Naive thymus-derived CD4-positive, alpha-beta T cell (primary cell): Measurements from ENCODE around the gene PRKN. TPM values are rescaled to one million over a fixed set of nuclear protein-coding genes. Genes with fewer than 3 reads are reported as not detected.

Experiments
- ATAC-seq: fragments of 150-1000 bp; cut with Tn5 transposase; 2 replicates; pipeline ENCODE4 v1.10.0; 2021; ENCODE audit warnings: mild to moderate bottlenecking, moderate library complexity
- CTCF ChIA-PET: fragments of 350-600 bp; sonication (Branson Sonifier 250); formaldehyde crosslinking; loops from one replicate; lab custom pipeline; 2021; ENCODE audit warnings: antibody characterized with exemption; lab: Charles Lee
- POLR2A ChIA-PET: fragments of 350-600 bp; sonication (Branson Sonifier 250); formaldehyde crosslinking; loops from one replicate; lab custom pipeline; 2021; ENCODE audit warnings: antibody characterized with exemption, inconsistent platforms; lab: Charles Lee
- DNase-seq, 9 donors: peaks; one replicate each; pipeline versions ENCODE4 v3.0.0 to v3.0.0-alpha.2; 2020 to 2022; ENCODE audit warnings: mixed read lengths in 1 of 9
- H3K27ac ChIP-seq: one replicate; pipeline ENCODE4 v1.7.0; 2013; ENCODE audit warnings: mild to moderate bottlenecking, low read depth, low read length, moderate library complexity
- H3K27me3 ChIP-seq, 2 donors: one replicate each; pipeline ENCODE4 v1.7.0; 2013; ENCODE audit warnings: low read length in 2 of 2, mild to moderate bottlenecking in 2 of 2, moderate library complexity in 2 of 2; ENCODE audit not compliant: control insufficient read depth in 2 of 2, insufficient read depth in 2 of 2
- H3K36me3 ChIP-seq, 3 experiments: 1 replicate in 2 of 3; 2 replicates in 1 of 3; pipeline ENCODE4 v1.7.0; 2013; ENCODE audit warnings: low read length in 3 of 3, mild to moderate bottlenecking in 3 of 3, moderate library complexity in 1 of 3; ENCODE audit not compliant: insufficient read depth in 3 of 3, control insufficient read depth in 2 of 3
- H3K4me1 ChIP-seq, 2 donors: one replicate each; pipeline ENCODE4 v1.7.0; 2013; ENCODE audit warnings: low read length in 2 of 2, mild to moderate bottlenecking in 2 of 2, moderate library complexity in 1 of 2; ENCODE audit not compliant: control insufficient read depth in 2 of 2, insufficient read depth in 2 of 2
- H3K4me3 ChIP-seq: 2 replicates; pipeline ENCODE4 v1.7.0; 2013; ENCODE audit warnings: mild to moderate bottlenecking, low read length
- H3K9me3 ChIP-seq, 3 experiments: 1 replicate in 2 of 3; 2 replicates in 1 of 3; pipeline ENCODE4 v1.7.0; 2013; ENCODE audit warnings: low read length in 3 of 3; ENCODE audit not compliant: control insufficient read depth in 2 of 3
- H3K27ac Mint-ChIP-seq, 9 donors: one replicate each; pipeline ENCODE4 v1.8.0; 2020 to 2022; ENCODE audit warnings: mixed read lengths in 9 of 9, mild to moderate bottlenecking in 8 of 9, moderate library complexity in 5 of 9, inconsistent platforms in 2 of 9
- H3K27me3 Mint-ChIP-seq, 5 donors: one replicate each; pipeline ENCODE4 v1.8.0; 2021 to 2022; ENCODE audit warnings: mixed read lengths in 5 of 5, mild to moderate bottlenecking in 1 of 5
- H3K36me3 Mint-ChIP-seq, 5 donors: one replicate each; pipeline ENCODE4 v1.8.0; 2020 to 2022; ENCODE audit warnings: mixed read lengths in 5 of 5, mild to moderate bottlenecking in 3 of 5, inconsistent platforms in 1 of 5
- H3K4me1 Mint-ChIP-seq, 7 donors: one replicate each; pipeline ENCODE4 v1.8.0; 2020 to 2022; ENCODE audit warnings: mixed read lengths in 7 of 7, mild to moderate bottlenecking in 3 of 7, inconsistent platforms in 1 of 7
- H3K4me3 Mint-ChIP-seq, 10 donors: one replicate each; pipeline ENCODE4 v1.8.0; 2020 to 2022; ENCODE audit warnings: mild to moderate bottlenecking in 10 of 10, mixed read lengths in 10 of 10, moderate library complexity in 6 of 10, inconsistent platforms in 2 of 10
- H3K9me3 Mint-ChIP-seq, 11 donors: one replicate each; pipeline ENCODE4 v1.8.0; 2020 to 2022; ENCODE audit warnings: mixed read lengths in 11 of 11, mild to moderate bottlenecking in 4 of 11, inconsistent platforms in 1 of 11, moderate library complexity in 1 of 11
- intact Hi-C, 2 donors: fragments of 100-400 bp; cut with micrococcal nuclease; formaldehyde crosslinking; loops; one replicate each; pipeline ENCODE4 v1.15.1; 2023
- polyA plus RNA-seq, 2 donors: library from polyadenylated mRNA; unstranded; fragments of 300-500 nt; fragmentation: Illumina TruSeq; gene quantifications; one replicate each; pipeline ENCODE4 v1.2.3, GENCODE V29; 2021
- total RNA-seq, 6 experiments: library from RNA in 5 of 6; stranded (reverse) in 5 of 6; gene quantifications; 1 replicate in 5 of 6; 2 replicates in 1 of 6; pipeline ENCODE4 v1.2.3 and lab custom pipeline; 2021 to 2026

PRKN gene
- total and polyA plus RNA-seq, 7 experiments from 2014 or later: 0.44 to 10.3 (median 8.1) TPM

DNA sequence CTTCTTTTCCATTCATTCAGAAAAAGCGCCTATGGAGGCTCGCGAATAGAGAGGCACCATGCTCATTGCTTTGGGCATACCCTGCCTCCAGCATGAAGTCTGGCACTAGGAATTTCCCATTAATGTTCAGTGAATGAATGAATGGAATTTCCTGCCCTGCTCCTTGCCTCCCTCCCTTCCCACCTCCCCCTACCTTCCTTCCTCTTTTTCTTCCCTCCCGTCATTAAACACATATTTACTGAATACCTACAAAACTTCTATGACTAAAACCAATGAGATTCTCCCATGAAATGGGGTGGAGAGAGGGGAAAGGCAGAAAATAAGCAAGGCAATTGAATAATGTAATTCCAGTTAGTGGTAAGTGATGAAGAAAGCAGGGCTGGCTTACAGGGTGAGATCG, 1239.9 kb downstream of the PRKN start:
- Mint-ChIP-seq H3K9me3 (peaks cover 0 to 4% (median 0%) of the 10 kb centered on the region in 11 donors), H3K4me1 (no peaks in the 10 kb centered on the region), H3K27me3 (peaks cover 0 to 7% (median 4%) of the 10 kb centered on the region in 5 donors), H3K4me3 (no peak overlapping the region), H3K27ac (no peak overlapping the region), H3K36me3 (no peaks in the 10 kb centered on the region)
- Histone ChIP-seq H3K4me3 (no peak overlapping the region), H3K9me3 (no peaks in the 10 kb centered on the region), H3K4me1 (no peaks in the 10 kb centered on the region), H3K27me3 (no peaks in the 10 kb centered on the region), H3K27ac (no peak overlapping the region), H3K36me3 (no peaks in the 10 kb centered on the region)
- CTCF ChIA-PET: no interaction called here
- POLR2A ChIA-PET: no interaction called here
- ATAC-seq (no peak), DNase-seq (no peak)
- intact Hi-C loops: no loop called here

GRCh38 chr6:161487217-161487531, 1240.4 kb downstream of the PRKN start:
- no peaks in the 10 kb centered on the region for H3K36me3 ChIP-seq
- no peak overlapping the region for H3K27ac ChIP-seq
- no peaks in the 10 kb centered on the region for H3K4me1 ChIP-seq
- H3K27me3 Mint-ChIP-seq: peaks cover 0 to 7% (median 4%) of the 10 kb centered on the region in 5 donors
- H3K4me1 Mint-ChIP-seq: no peaks in the 10 kb centered on the region
- no peaks in the 10 kb centered on the region for H3K36me3 Mint-ChIP-seq
- DNase-seq (no peak), ATAC-seq (no peak)
- H3K9me3 Mint-ChIP-seq: peaks cover 0 to 2% (median 0%) of the 10 kb centered on the region in 11 donors
- H3K4me3 Mint-ChIP-seq: no peak overlapping the region
- no peaks in the 10 kb centered on the region for H3K9me3 ChIP-seq
- H3K27me3 ChIP-seq: no peaks in the 10 kb centered on the region
- no peak overlapping the region for H3K27ac Mint-ChIP-seq
- intact Hi-C loops: no loop called here
- no peak overlapping the region for H3K4me3 ChIP-seq
- ChIA-PET POLR2A (no interaction called here), CTCF (no interaction called here)

DNA sequence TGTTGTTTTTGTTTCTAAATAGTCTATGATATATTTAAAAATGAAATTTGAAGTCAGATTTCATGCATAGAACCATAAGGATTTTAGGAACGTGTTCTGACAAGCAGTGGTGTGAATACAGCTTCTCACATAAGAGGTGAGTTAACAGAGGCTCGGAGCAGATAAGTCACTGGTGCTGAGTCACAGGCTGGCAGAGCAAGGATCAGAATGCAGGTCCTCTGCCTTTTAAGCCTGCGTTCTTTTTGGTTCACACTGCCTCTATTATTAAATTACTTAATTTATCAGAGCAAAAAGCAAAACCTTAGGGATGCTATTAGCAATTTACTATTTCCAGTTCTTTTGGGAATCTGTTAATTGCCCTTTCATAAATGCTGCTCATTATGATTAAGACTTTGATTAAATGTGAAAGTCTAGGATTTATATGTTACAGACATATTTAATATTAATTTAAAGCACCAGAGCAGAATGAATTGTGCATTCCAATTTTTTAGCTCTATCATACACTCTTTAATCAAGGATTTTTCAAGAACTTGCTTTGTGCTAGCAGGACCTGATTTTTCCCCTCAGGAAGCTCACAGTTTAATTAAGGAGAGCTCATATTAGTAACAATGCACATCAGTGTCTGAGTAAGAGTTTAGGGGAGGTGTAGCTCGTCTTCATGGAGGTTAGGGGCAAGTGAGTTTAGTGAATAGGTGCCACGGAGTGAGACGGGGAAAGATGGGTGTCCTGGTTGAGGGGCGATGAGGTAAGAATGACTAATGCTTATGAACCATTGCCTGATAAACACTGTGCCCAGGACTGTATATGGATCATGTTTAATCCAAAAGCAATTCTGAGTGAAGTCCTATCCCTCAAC, 1241.0 kb downstream of the PRKN start:
- DNase-seq: no peak
- ATAC-seq: no peak
- H3K27me3 Mint-ChIP-seq: peaks cover 0 to 7% (median 4%) of the 10 kb centered on the region in 5 donors
- CTCF ChIA-PET: no interaction called here
- H3K4me1 Mint-ChIP-seq: no peaks in the 10 kb centered on the region
- no peak overlapping the region for H3K4me3 Mint-ChIP-seq
- peaks cover 0 to 2% (median 0%) of the 10 kb centered on the region in 11 donors for H3K9me3 Mint-ChIP-seq
- H3K36me3 Mint-ChIP-seq: no peaks in the 10 kb centered on the region
- H3K4me1 ChIP-seq: no peaks in the 10 kb centered on the region
- H3K4me3 ChIP-seq: no peak overlapping the region
- no peaks in the 10 kb centered on the region for H3K9me3 ChIP-seq
- no peaks in the 10 kb centered on the region for H3K36me3 ChIP-seq
- H3K27ac ChIP-seq: no peak overlapping the region
- intact Hi-C loops: no loop called here
- POLR2A ChIA-PET: no interaction called here
- H3K27me3 ChIP-seq: no peaks in the 10 kb centered on the region
- H3K27ac Mint-ChIP-seq: no peak overlapping the region

DNA sequence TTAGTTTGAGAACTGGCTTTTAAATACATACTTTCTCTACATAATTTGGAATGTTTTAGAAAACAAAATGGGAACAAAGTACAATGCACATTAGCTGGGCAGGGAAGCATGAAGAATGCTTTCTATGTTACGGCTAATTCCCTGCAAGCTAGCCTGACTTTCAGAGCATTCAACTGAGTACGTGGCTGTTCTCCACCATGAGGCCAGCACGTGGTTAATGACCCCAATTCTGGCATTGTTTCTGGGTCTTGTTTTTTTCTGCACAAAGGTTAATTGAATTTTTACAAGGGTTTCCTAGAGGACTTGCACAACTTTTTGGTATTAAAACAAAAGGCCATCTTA, 1245.1 kb downstream of the PRKN start:
- H3K27ac Mint-ChIP-seq: no peak overlapping the region
- Histone ChIP-seq H3K4me3 (no peak overlapping the region), H3K9me3 (no peaks in the 10 kb centered on the region), H3K36me3 (no peaks in the 10 kb centered on the region), H3K27ac (no peak overlapping the region), H3K4me1 (no peaks in the 10 kb centered on the region), H3K27me3 (no peaks in the 10 kb centered on the region)
- ChIA-PET CTCF (interaction anchor here (0.6 kb wide), 1 partner anchor 685 kb away, joined by 7 read pairs; no protein-coding TSS in a partner anchor), POLR2A (interaction anchor here (0.8 kb wide), 1 partner anchor 13 kb away, joined by 3 read pairs; no protein-coding TSS in a partner anchor)
- DNase-seq (no peak), ATAC-seq (no peak)
- peaks cover 0 to 6% (median 0%) of the 10 kb centered on the region in 5 donors for H3K27me3 Mint-ChIP-seq
- no peaks in the 10 kb centered on the region for H3K4me1 Mint-ChIP-seq
- H3K4me3 Mint-ChIP-seq: no peak overlapping the region
- no peaks in the 10 kb centered on the region for H3K9me3 Mint-ChIP-seq
- intact Hi-C loops: no loop called here
- H3K36me3 Mint-ChIP-seq: no peaks in the 10 kb centered on the region

- POLR2A ChIA-PET: interaction anchor here (0.8 kb wide), 1 partner anchor 12 kb away, joined by 3 read pairs; no protein-coding TSS in a partner anchor
- H3K9me3 ChIP-seq: no peaks in the 10 kb centered on the region
- no peak overlapping the region for H3K27ac ChIP-seq
- CTCF ChIA-PET: no interaction called here
- no peaks in the 10 kb centered on the region for H3K36me3 Mint-ChIP-seq
- no peak overlapping the region for H3K27ac Mint-ChIP-seq
- no peak overlapping the region for H3K4me3 Mint-ChIP-seq
- intact Hi-C loops: no loop called here
- H3K4me1 ChIP-seq: no peaks in the 10 kb centered on the region
- ATAC-seq (no peak), DNase-seq (no peak)
- no peaks in the 10 kb centered on the region for H3K27me3 ChIP-seq
- no peaks in the 10 kb centered on the region for H3K36me3 ChIP-seq
- no peak overlapping the region for H3K4me3 ChIP-seq
- no peaks in the 10 kb centered on the region for H3K9me3 Mint-ChIP-seq
- no peaks in the 10 kb centered on the region for H3K4me1 Mint-ChIP-seq
- H3K27me3 Mint-ChIP-seq: peaks cover 0 to 3% (median 0%) of the 10 kb centered on the region in 5 donors
Measured at GRCh38 chr6:161481786-161482516, 1245.6 kb downstream of the PRKN start.

DNA sequence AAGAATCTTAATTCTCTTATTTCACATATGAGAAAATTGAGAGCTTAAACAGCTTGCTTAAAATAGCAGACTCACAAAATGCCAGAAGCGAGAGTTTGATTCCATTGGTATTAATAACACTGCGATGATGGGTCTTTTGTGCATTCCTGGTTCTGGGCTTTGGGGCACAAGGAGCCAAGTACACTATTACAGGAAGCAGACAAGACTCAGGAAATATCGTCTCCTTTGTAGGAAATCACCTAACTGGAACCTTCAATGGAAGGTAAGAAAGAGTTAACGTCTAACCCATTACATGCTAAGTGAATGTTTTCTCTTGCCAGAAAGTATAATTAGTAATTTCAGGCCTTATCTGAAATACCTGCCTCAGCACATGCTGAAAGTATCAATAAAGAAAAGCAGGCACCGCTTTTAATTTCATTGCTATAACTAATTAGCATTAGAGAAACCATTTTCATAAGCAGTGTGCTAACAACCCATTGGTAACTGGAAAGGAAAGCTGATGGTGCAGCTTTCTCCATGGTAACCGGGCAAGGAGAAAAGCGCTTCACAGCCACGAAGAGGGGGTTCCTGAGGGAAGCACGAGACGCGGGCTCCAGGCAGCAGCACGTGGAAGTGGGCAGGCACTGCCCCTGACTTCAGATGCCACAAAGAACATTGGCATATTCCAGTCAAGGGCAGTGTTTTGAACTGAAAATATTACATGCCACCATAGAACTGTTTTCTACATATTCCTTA, 1247.0 kb downstream of the PRKN start:
- POLR2A ChIA-PET: no interaction called here
- DNase-seq (no peak), ATAC-seq (no peak)
- H3K4me1 Mint-ChIP-seq: no peaks in the 10 kb centered on the region
- Histone ChIP-seq H3K27me3 (no peaks in the 10 kb centered on the region), H3K4me1 (no peaks in the 10 kb centered on the region), H3K36me3 (no peaks in the 10 kb centered on the region), H3K4me3 (no peak overlapping the region), H3K9me3 (no peaks in the 10 kb centered on the region), H3K27ac (no peak overlapping the region)
- intact Hi-C loops: no loop called here
- H3K27ac Mint-ChIP-seq: no peak overlapping the region
- no peak overlapping the region for H3K4me3 Mint-ChIP-seq
- peaks cover 0 to 4% (median 0%) of the 10 kb centered on the region in 5 donors for H3K36me3 Mint-ChIP-seq
- H3K9me3 Mint-ChIP-seq: peaks cover 0 to 2% (median 0%) of the 10 kb centered on the region in 11 donors
- no peaks in the 10 kb centered on the region for H3K27me3 Mint-ChIP-seq
- CTCF ChIA-PET: no interaction called here
